HG03565 (cell line): Measurements from ENCODE around the gene PPFIA2.

ENCODE experiments used
- ATAC-seq: cut with Tn5 transposase; IDR thresholded peaks from one replicate; pipeline ENCODE4 v1.9.1; 2021; ENCODE audit warnings: mild to moderate bottlenecking, moderate library complexity; ENCODE audit not compliant: unreplicated experiment

The PPFIA2 gene

DNA sequence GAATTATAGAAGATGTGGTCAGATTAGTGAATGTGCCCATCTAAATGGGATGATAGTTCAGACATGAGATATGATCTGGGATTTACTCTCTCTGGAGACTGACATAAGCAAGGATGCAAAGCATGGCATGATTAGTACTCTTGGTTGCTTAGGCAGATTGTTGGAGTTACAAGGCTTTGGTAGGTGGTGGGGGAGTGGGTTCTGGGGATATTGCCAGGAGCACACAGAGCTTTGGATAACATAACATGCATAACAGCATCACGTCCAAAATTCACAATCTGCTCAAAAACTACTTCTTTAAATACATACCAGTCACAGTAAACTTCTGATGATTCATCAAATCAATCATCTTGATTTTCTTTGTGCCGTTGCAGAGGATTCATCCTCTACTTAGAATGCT lies 393.9 kb downstream of the PPFIA2 start:
- ATAC-seq = no peak

GRCh38 chr12:81360916-81361315 lies 398.2 kb downstream of the PPFIA2 start:
- ATAC-seq = no peak

DNA sequence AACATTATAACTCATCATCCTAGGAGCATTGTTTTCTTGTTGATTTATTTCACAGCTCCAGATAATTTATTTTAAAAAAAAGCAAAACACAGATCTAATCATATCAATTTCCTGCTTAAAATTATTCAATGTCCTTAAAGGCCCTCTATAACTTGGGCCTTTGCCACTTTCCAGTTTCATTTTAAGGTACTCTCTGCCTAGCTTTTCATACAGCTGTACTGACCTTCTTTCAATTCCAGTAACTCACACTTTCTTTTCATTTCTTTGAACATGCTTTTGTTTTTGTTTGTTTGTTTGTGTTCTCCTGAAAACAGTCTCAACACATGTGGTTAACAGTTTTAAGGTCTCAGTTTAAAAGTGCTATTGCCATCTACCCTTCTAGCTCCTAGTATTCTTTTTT lies 399.4 kb downstream of the PPFIA2 start:
- ATAC-seq = no peak

DNA sequence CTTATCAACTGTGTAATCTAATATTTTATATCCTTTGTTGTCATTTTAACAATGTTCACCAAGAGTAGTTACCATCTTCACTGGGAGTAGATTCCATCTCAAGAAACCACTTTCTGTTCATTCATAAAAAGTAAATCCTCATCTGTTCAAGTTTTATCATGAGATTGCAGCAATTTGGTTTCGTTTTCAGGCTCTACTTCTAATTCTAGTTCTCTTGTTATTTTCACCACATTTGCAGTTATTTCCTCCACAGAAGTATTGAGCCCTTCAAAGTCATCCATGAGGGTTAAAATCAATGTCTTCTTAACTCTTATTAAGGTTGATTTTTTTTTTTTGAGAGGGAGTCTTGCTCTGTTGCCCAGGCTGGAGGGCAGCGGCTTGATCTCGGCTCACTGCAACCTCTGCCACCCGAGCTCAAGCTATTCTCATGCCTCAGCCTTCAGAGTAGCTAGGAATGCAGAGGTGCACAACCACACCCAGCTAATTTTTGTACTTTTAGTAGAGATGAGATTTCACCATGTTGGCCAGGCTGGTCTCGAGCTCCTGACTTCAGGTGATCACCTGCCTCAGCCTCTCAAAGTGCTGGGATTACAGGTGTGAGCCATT lies 404.7 kb downstream of the PPFIA2 start:
- ATAC-seq = no peak

- no peak for ATAC-seq
Observed at GRCh38 chr12:81350309-81350708, 408.8 kb downstream of the PPFIA2 start.

DNA sequence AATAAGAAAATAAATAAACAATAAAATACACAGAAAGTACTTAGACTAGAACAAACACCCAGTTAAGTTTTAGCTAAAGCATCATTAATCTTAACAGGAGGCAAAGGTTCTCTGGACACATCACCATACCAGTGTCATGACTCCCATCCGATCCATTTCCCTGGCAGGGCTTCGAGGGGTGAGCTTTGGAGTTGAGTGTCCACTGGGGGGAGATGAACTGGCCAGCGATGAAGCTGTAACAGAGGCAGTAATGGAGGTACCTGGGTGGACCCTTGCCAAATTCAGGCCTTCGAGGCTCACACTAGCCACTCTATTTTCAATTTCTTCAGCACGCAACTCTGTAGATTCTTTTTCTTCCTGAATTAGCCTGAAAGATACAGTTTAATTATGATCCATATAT lies 411.7 kb downstream of the PPFIA2 start:
- no peak for ATAC-seq

DNA sequence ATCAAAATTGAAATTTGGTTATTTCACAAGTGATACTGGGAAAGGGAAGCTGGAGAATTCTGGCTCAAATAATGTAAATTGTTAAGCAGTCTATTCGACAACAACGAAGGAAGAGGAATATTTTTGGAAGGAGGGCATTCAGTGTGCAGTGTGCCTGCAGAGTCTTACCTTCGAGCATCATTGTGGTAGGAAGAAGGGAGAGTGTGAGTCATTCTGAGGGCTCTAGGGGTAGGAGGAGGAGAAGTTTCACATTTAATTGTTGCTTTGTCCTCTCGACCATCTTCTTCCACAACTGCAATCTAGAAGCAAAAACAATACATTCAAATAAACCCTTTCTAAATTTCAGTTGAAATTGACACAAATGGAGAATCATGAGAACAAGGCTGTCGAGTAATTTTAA lies 418.2 kb downstream of the PPFIA2 start:
- no peak for ATAC-seq

GRCh38 chr12:81339071-81339470 lies 420.1 kb downstream of the PPFIA2 start:
- ATAC-seq = no peak

- no peak for ATAC-seq
Observed at GRCh38 chr12:81337886-81338285, 421.3 kb downstream of the PPFIA2 start.

DNA sequence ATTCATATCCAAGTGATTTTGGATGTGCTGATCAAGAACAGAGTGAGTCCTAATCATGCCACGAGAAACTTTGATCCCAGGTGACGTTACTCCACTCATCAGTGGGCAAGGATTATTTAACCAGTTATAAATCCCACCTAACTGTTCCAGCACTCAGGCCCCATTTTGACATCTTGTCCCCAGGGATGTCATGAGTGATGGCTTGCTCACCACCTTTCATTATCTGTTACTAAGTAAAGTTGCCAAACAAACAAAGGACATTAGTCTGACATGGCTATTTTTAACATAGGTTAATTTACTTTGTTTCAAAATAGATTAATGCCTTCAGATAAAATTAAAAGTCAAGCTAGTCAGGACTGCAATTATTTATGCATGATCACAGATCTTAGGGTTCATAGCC lies 425.3 kb downstream of the PPFIA2 start:
- no peak for ATAC-seq

GRCh38 chr12:81332054-81332453 lies 427.1 kb downstream of the PPFIA2 start:
- no peak for ATAC-seq

DNA sequence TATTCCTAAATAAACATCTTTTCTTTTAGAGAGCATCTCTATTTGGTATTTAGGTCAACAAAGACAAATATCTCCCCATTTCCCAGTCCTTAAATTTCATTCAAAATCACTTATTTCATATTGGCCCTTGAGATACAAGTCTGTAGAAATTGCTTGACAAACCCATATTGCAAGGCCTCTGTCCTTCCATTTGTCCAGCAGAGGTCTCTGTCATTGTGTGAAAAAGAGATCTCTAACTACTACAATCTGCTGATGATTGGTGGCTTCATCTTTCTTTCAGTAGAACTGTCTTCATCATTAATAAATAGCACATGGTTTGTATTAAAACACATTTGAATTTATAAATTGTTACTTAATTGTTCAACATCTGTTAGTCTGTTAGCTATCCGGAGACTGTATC lies 428.7 kb downstream of the PPFIA2 start:
- ATAC-seq = no peak

GRCh38 chr12:81329085-81329484 lies 430.1 kb downstream of the PPFIA2 start:
- peak; percentile 77 for ATAC-seq

DNA sequence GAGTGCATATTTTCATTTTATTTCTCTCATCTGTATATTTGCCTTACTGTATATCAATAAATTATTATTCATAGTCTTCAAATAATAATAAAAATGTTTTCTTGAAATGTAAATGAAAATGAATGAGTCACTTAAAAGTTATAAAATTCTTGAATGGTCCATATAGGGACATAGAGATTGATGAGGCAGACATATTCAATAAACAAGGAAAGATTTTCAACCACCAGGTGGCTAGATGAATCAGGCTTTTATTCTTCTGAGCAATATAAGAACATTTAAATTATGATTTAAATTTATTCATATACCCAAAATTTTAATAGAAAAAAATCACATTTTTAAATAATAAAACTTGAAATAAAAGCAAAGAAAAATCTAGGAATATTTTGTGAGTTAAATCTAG lies 431.7 kb downstream of the PPFIA2 start:
- ATAC-seq = no peak

DNA sequence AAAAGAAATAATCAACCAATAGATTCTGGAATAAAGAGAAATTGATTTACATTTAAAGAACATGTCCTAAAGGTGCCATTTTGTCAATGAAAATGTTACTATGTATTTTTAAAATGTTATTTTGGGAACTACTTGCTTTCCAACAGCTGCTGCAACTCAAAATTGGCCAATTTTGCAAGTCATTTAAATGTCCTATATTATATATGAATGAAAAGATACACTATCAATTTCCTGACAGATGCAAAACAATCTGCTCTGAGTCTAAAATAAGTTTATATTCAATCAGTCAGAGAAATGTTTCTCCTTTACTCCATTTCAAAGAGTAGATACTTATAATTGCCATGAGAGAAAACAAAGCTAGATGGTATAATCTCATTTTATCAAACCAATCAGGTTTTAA lies 434.1 kb downstream of the PPFIA2 start:
- no peak for ATAC-seq

GRCh38 chr12:81314903-81315531 lies 444.1 kb downstream of the PPFIA2 start:
- ATAC-seq = no peak

GRCh38 chr12:81303935-81304334 lies 455.2 kb downstream of the PPFIA2 start:
- no peak for ATAC-seq

DNA sequence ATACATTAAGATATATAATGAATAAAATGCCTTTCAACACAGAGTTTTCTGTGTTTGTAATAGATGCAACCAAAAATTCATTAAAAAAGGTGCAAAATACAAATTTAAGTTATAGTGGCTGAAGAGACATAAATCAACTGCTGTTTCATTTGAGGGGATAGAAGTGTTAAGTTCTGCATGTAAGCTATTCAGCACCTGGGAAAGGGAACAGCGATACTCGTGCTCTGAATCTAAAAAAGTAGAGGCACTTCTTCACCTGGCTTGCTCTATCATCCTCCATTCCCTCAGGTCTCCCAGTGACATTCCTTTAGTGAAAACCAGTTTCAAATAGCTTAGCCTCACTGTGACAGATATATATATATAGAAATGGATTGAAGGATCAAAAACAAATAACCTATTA lies 458.7 kb downstream of the PPFIA2 start:
- no peak for ATAC-seq

GRCh38 chr12:81297601-81298000 lies 461.5 kb downstream of the PPFIA2 start:
- ATAC-seq = no peak

- ATAC-seq = no peak
Observed at GRCh38 chr12:81296556-81297305, 462.4 kb downstream of the PPFIA2 start.

GRCh38 chr12:81295251-81295650 lies 463.9 kb downstream of the PPFIA2 start:
- no peak for ATAC-seq
